Right ventricle myocardium superior (tissue), 1 donor: Measurements from ENCODE around the gene ZMAT2. TPM values are rescaled to one million over a fixed set of nuclear protein-coding genes. Genes with fewer than 3 reads are reported as not detected.

Source experiments
- total RNA-seq: library from RNA; stranded (reverse); fragmentation: NEBNext Ultra II Directional; extraction: Animal tissue kit (Norgen Biotek cat#: 25700); gene quantifications from one replicate; pipeline ENCODE4 v1.2.1, GENCODE V29; 2021
- donor health status: DM: no; HTN: yes; CAD: no; lungs with severe emphysema.

Gene ZMAT2
- total RNA-seq, 1 donor from 2014 or later = 29.6 TPM

Other genes starting within 250 kb of the ZMAT2 start
- gene EIF4EBP3, start 152.8 kb upstream of the ZMAT2 start, total RNA-seq = 12.0 TPM
- gene SRA1, start 143.0 kb upstream of the ZMAT2 start, total RNA-seq = 23.1 TPM
- gene APBB3, start 135.8 kb upstream of the ZMAT2 start, total RNA-seq = 10.2 TPM
- gene SLC35A4, start 135.6 kb upstream of the ZMAT2 start, total RNA-seq = 81.4 TPM
- 37.7 TPM for gene CD14, start 67.3 kb upstream of the ZMAT2 start, total RNA-seq
- gene TMCO6, start 61.0 kb upstream of the ZMAT2 start, total RNA-seq = 4.0 TPM
- gene NDUFA2, start 52.8 kb upstream of the ZMAT2 start, total RNA-seq = 155 TPM
- 59.9 TPM for gene IK, start 52.6 kb upstream of the ZMAT2 start, total RNA-seq
- 11.2 TPM for gene WDR55, start 35.5 kb upstream of the ZMAT2 start, total RNA-seq
- gene DND1, start 26.9 kb upstream of the ZMAT2 start, total RNA-seq = 0.40 TPM
- gene HARS1, start 9.1 kb upstream of the ZMAT2 start, total RNA-seq = 33.4 TPM
- 25.2 TPM for gene HARS2, start 9.0 kb upstream of the ZMAT2 start, total RNA-seq
- gene PCDHA1, start 85.7 kb downstream of the ZMAT2 start, total RNA-seq = not detected
- gene PCDHA2, start 94.4 kb downstream of the ZMAT2 start, total RNA-seq = not detected
- not detected for gene PCDHA3, start 100.6 kb downstream of the ZMAT2 start, total RNA-seq
- gene PCDHA4, start 106.6 kb downstream of the ZMAT2 start, total RNA-seq = not detected
- gene PCDHA5, start 121.2 kb downstream of the ZMAT2 start, total RNA-seq = not detected
- not detected for gene PCDHA6, start 127.5 kb downstream of the ZMAT2 start, total RNA-seq
- not detected for gene PCDHA7, start 133.8 kb downstream of the ZMAT2 start, total RNA-seq
- gene PCDHA8, start 140.7 kb downstream of the ZMAT2 start, total RNA-seq = not detected
- not detected for gene PCDHA9, start 147.9 kb downstream of the ZMAT2 start, total RNA-seq
- gene PCDHA10, start 155.4 kb downstream of the ZMAT2 start, total RNA-seq = 0.05 TPM
- not detected for gene PCDHA11, start 168.5 kb downstream of the ZMAT2 start, total RNA-seq
- gene PCDHA12, start 174.9 kb downstream of the ZMAT2 start, total RNA-seq = not detected
- not detected for gene PCDHA13, start 181.7 kb downstream of the ZMAT2 start, total RNA-seq
- gene PCDHAC1, start 225.9 kb downstream of the ZMAT2 start, total RNA-seq = 0.13 TPM